WTC11 (cell line): ENCODE data around the gene WASF3. TPM values are rescaled to one million over a fixed set of nuclear protein-coding genes. Genes with fewer than 3 reads are reported as not detected.

ENCODE experiments used
- ATAC-seq: fragments of 200-7000 bp; cut with Tn5 transposase; 2 replicates; pipeline ENCODE4 v1.10.0; 2021; ENCODE audit warnings: mild to moderate bottlenecking, moderate library complexity
- CTCF ChIA-PET: fragments of 300-600 bp; sonication (Branson Sonifier 250); formaldehyde crosslinking; loops from one replicate; lab custom pipeline; 2021; ENCODE audit warnings: antibody characterized with exemption; lab: Charles Lee
- POLR2A ChIA-PET: fragments of 350-600 bp; sonication (Branson Sonifier 250); formaldehyde crosslinking; loops from one replicate; lab custom pipeline; 2021; ENCODE audit warnings: antibody characterized with exemption; lab: Charles Lee
- DNase-seq: peaks from one replicate; pipeline ENCODE4 v3.0.0; 2021; ENCODE audit warnings: low spot score
- H3K27ac Mint-ChIP-seq: 2 replicates; pipeline ENCODE4 v1.8.0; 2021; ENCODE audit warnings: mixed read lengths
- H3K27me3 Mint-ChIP-seq: 2 replicates; pipeline ENCODE4 v1.8.0; 2021; ENCODE audit warnings: low read depth, mild to moderate bottlenecking, moderate library complexity, mixed read lengths
- H3K36me3 Mint-ChIP-seq: 2 replicates; pipeline ENCODE4 v1.8.0; 2021; ENCODE audit warnings: mixed read lengths
- H3K4me1 Mint-ChIP-seq: 2 replicates; pipeline ENCODE4 v1.8.0; 2022; ENCODE audit warnings: mixed read lengths
- H3K4me3 Mint-ChIP-seq: 2 replicates; pipeline ENCODE4 v1.8.0; 2021; ENCODE audit warnings: mild to moderate bottlenecking, moderate library complexity, mixed read lengths
- H3K9me3 Mint-ChIP-seq: 2 replicates; pipeline ENCODE4 v1.8.0; 2021; ENCODE audit warnings: mixed read lengths
- AR ChIP-seq: fragments of 250-450 bp; sonication (Bioruptor Pico); IDR thresholded peaks from 2 replicates; pipeline ENCODE4 v1.9.0; 2021; ENCODE audit warnings: mild to moderate bottlenecking
- FOXP4 ChIP-seq: sonication (generic); formaldehyde crosslinking; IDR thresholded peaks from 2 replicates; pipeline ENCODE4 v1.8.0; 2022; ENCODE audit warnings: mild to moderate bottlenecking, missing genetic modification reagents
- MAX ChIP-seq: sonication (generic); formaldehyde crosslinking; IDR thresholded peaks from 2 replicates; pipeline ENCODE4 v1.8.0; 2022; ENCODE audit warnings: mild to moderate bottlenecking, missing genetic modification reagents
- MLX ChIP-seq: sonication (generic); formaldehyde crosslinking; IDR thresholded peaks from 2 replicates; pipeline ENCODE4 v1.8.1; 2023; ENCODE audit warnings: mild to moderate bottlenecking, missing genetic modification reagents, moderate library complexity
- OVOL2 ChIP-seq: fragments of 250-450 bp; sonication (Bioruptor Pico); IDR thresholded peaks from 2 replicates; pipeline ENCODE4 v1.9.0; 2021; ENCODE audit warnings: mild to moderate bottlenecking, borderline replicate concordance
- PRDM15 ChIP-seq: sonication (generic); formaldehyde crosslinking; IDR thresholded peaks from 2 replicates; pipeline ENCODE4 v1.8.0; 2022; ENCODE audit warnings: missing genetic modification reagents
- RORB ChIP-seq: fragments of 250-450 bp; sonication (Bioruptor Pico); IDR thresholded peaks from 2 replicates; pipeline ENCODE4 v1.9.0; 2021; ENCODE audit warnings: mild to moderate bottlenecking
- ZBTB21 ChIP-seq: sonication (generic); formaldehyde crosslinking; IDR thresholded peaks from 2 replicates; pipeline ENCODE4 v1.8.1; 2023; ENCODE audit warnings: mild to moderate bottlenecking, missing genetic modification reagents, borderline replicate concordance
- ZNF219 ChIP-seq: sonication (generic); formaldehyde crosslinking; IDR thresholded peaks from 2 replicates; pipeline ENCODE4 v1.8.0; 2023; ENCODE audit warnings: missing genetic modification reagents, mild to moderate bottlenecking, borderline replicate concordance
- ZNF263 ChIP-seq: sonication (generic); formaldehyde crosslinking; IDR thresholded peaks from 2 replicates; pipeline ENCODE4 v1.8.1; 2022; ENCODE audit warnings: low read depth, mild to moderate bottlenecking, moderate library complexity, missing genetic modification reagents
- ZNF416 ChIP-seq: fragments of 250-450 bp; sonication (Bioruptor Pico); IDR thresholded peaks from 2 replicates; pipeline ENCODE4 v1.9.0; 2021; ENCODE audit warnings: mild to moderate bottlenecking, inconsistent platforms
- total RNA-seq: library from RNA; stranded (reverse); gene quantifications from 3 replicates; pipeline ENCODE4 v1.2.3, GENCODE V29; 2021
- TF ChIP-seq, protein P1 (sequence below): sonication (generic); formaldehyde crosslinking; conservative IDR thresholded peaks from 2 replicates; pipeline ENCODE4 v1.8.1; 2022; ENCODE audit warnings: mild to moderate bottlenecking, missing genetic modification reagents

WASF3 gene
- total RNA-seq, 1 experiment from 2014 or later, result 26.8 TPM

- TF ChIP-seq RORB (CRISPR knock-in tag), result no peak
- TF ChIP-seq PRDM15, result 0 out of 2 replicates have a peak, but pooled peaks have one; percentile 27
- Mint-ChIP-seq H3K4me1 (peaks cover 4% of the 10 kb centered on the region), H3K9me3 (no peaks in the 10 kb centered on the region), H3K4me3 (no peak overlapping the region), H3K27ac (peak overlapping the region; percentile 2; the same call in 1 of the 2 replicates), H3K27me3 (no peaks in the 10 kb centered on the region), H3K36me3 (no peaks in the 10 kb centered on the region)
- CTCF ChIA-PET, result interaction anchor here (1.6 to 1.7 kb wide), 2 partner anchors 33 to 35 kb away, joined by 6 read pairs; no protein-coding TSS in a partner anchor
- DNase-seq (no peak), ATAC-seq (no peak)
- POLR2A ChIA-PET, result no interaction called here
Measured at GRCh38 chr13:26663791-26664190, 106.3 kb downstream of the WASF3 start.

DNA sequence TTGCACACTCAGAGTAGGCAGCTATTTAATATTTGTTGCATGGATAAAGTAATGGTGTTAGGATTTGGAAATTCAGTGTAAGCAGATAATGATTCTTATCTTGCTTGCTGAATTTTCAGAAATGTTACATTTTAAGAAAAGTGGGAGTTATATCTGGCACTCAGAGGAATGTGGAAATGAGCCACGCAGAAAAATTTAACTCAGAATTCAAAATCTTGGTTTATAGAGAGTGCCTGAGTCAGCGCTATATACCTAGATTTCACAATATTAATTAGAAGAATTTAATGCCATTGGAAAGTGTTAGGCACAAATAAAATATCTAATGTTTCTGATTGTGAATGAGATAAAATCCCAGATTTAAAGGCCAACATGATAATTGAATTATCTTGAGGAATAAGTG is 106.8 kb downstream of the WASF3 start:
- no peak overlapping the region for H3K4me3 Mint-ChIP-seq
- no peaks in the 10 kb centered on the region for H3K9me3 Mint-ChIP-seq
- ChIA-PET CTCF (interaction anchor here (1.4 to 1.7 kb wide), 3 partner anchors 32 to 167 kb away, joined by 6 read pairs; no protein-coding TSS in a partner anchor), POLR2A (no interaction called here)
- ATAC-seq (no peak), DNase-seq (no peak)
- TF ChIP-seq, protein P1, sequence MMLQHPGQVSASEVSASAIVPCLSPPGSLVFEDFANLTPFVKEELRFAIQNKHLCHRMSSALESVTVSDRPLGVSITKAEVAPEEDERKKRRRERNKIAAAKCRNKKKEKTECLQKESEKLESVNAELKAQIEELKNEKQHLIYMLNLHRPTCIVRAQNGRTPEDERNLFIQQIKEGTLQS (CRISPR knock-in tag), result no peak
- TF ChIP-seq ZNF263 (CRISPR knock-in tag), result no peak
- H3K27me3 Mint-ChIP-seq, result no peaks in the 10 kb centered on the region
- no peaks in the 10 kb centered on the region for H3K36me3 Mint-ChIP-seq
- peak overlapping the region; percentile 2; the same call in 1 of the 2 replicates for H3K27ac Mint-ChIP-seq
- peaks cover 4% of the 10 kb centered on the region for H3K4me1 Mint-ChIP-seq

DNA sequence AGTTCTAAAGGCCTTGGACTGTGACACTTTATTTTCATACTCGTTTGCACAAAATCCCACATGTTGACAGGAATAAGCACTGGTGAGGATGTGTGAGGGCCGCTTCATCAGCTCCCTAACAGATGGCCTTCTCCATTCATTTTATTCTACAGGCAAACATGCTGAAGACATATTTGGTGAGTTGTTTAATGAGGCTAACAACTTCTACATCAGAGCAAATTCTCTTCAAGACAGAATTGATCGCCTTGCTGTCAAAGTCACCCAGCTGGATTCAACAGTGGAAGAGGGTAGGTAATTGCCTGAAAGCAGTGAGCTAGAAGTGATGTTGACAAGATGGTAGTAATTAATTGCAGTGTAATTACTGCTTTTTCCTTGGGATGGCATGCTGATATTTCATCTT is 107.4 kb downstream of the WASF3 start:
- TF ChIP-seq MAX (no peak), ZNF263 (CRISPR knock-in tag) (no peak)
- peaks cover 4% of the 10 kb centered on the region for H3K9me3 Mint-ChIP-seq
- peaks cover 4% of the 10 kb centered on the region for H3K4me1 Mint-ChIP-seq
- ChIA-PET CTCF (interaction anchor here (1.4 kb wide), 1 partner anchor 168 kb away, joined by 6 read pairs; no protein-coding TSS in a partner anchor), POLR2A (no interaction called here)
- peaks cover 4% of the 10 kb centered on the region; the same call in 1 of the 2 replicates for H3K36me3 Mint-ChIP-seq
- no peak overlapping the region for H3K4me3 Mint-ChIP-seq
- H3K27ac Mint-ChIP-seq, result no peak overlapping the region
- DNase-seq (no peak), ATAC-seq (no peak)
- H3K27me3 Mint-ChIP-seq, result no peaks in the 10 kb centered on the region

- POLR2A ChIA-PET, result no interaction called here
- peaks cover 6% of the 10 kb centered on the region for H3K9me3 Mint-ChIP-seq
- H3K36me3 Mint-ChIP-seq, result peaks cover 6% of the 10 kb centered on the region; the same call in 1 of the 2 replicates
- no peaks in the 10 kb centered on the region; the same call in none of the 2 replicates for H3K4me1 Mint-ChIP-seq
- no peaks in the 10 kb centered on the region for H3K27me3 Mint-ChIP-seq
- no peak overlapping the region for H3K4me3 Mint-ChIP-seq
- H3K27ac Mint-ChIP-seq, result 0 out of 2 replicates have a peak overlapping the region, but pooled peaks have one; percentile 3
- no peak for DNase-seq
- CTCF ChIA-PET, result interaction anchor here (1.2 kb wide), 1 partner anchor 30 kb away, joined by 3 read pairs; no protein-coding TSS in a partner anchor
- ATAC-seq, result no peak
- TF ChIP-seq ZBTB21 (CRISPR knock-in tag), result no peak
- no peak for TF ChIP-seq AR
- TF ChIP-seq FOXP4 (CRISPR knock-in tag), result no peak
- TF ChIP-seq ZNF219 (CRISPR knock-in tag), result no peak
- TF ChIP-seq OVOL2 (CRISPR knock-in tag), result no peak
- TF ChIP-seq MLX (CRISPR knock-in tag), result no peak
- no peak for TF ChIP-seq ZNF416 (CRISPR knock-in tag)
Measured at GRCh38 chr13:26668357-26669146, 111.1 kb downstream of the WASF3 start.
